ENCODE data around the gene ZBTB7A.
"Not testable (repeated sequence)": the region's sequence is repeated elsewhere in the genome, so short reads cannot be mapped to it uniquely, and the experiment has no call there.

Gene ZBTB7A

GRCh38 chr19:4016486-4016885, 50.2 kb downstream of the ZBTB7A start:
- no peak for DNase-seq (ENCODE audit: low read depth)

GRCh38 chr19:4015705-4016402, 50.8 kb downstream of the ZBTB7A start:
- no peak for DNase-seq (ENCODE audit: low read depth)

- DNase-seq (ENCODE audit: low read depth), result no peak
Measured at GRCh38 chr19:4014541-4015491, 51.9 kb downstream of the ZBTB7A start.

GRCh38 chr19:4013886-4014540, 52.7 kb downstream of the ZBTB7A start:
- no peak for DNase-seq (ENCODE audit: low read depth)

GRCh38 chr19:4012975-4013634, 53.6 kb downstream of the ZBTB7A start:
- no peak for DNase-seq (ENCODE audit: low read depth)

- DNase-seq (ENCODE audit: low read depth), result no peak
Measured at GRCh38 chr19:4012092-4012974, 54.4 kb downstream of the ZBTB7A start.

GRCh38 chr19:4011430-4011829, 55.3 kb downstream of the ZBTB7A start:
- not testable (repeated sequence) for DNase-seq (ENCODE audit: low read depth)

GRCh38 chr19:4010808-4011110, 55.9 kb downstream of the ZBTB7A start:
- no peak for DNase-seq (ENCODE audit: low read depth)

- DNase-seq (ENCODE audit: low read depth), result no peak
Measured at GRCh38 chr19:4009990-4010807, 56.5 kb downstream of the ZBTB7A start.

GRCh38 chr19:4007836-4008539, 58.7 kb downstream of the ZBTB7A start:
- no peak for DNase-seq (ENCODE audit: low read depth)

- peak; percentile 92 for DNase-seq (ENCODE audit: low read depth)
Measured at GRCh38 chr19:4007021-4007835, 59.5 kb downstream of the ZBTB7A start, which contains the start of gene PIAS4. PIAS4 (plus strand) TSS chr19:4007736; CDS start chr19:4007761, 25 bp downstream.

GRCh38 chr19:4005436-4005835, 61.3 kb downstream of the ZBTB7A start:
- not testable (repeated sequence) for DNase-seq (ENCODE audit: low read depth)

- DNase-seq (ENCODE audit: low read depth), result not testable (repeated sequence)
Measured at GRCh38 chr19:4000798-4001197, 65.9 kb downstream of the ZBTB7A start.

GRCh38 chr19:3998667-3999412, 67.9 kb downstream of the ZBTB7A start:
- DNase-seq (ENCODE audit: low read depth), result not testable (repeated sequence)

- no peak for DNase-seq (ENCODE audit: low read depth)
Measured at GRCh38 chr19:3995607-3996006, 71.1 kb downstream of the ZBTB7A start.
